ENCODE results near the gene PCSK2.

Gene PCSK2

DNA sequence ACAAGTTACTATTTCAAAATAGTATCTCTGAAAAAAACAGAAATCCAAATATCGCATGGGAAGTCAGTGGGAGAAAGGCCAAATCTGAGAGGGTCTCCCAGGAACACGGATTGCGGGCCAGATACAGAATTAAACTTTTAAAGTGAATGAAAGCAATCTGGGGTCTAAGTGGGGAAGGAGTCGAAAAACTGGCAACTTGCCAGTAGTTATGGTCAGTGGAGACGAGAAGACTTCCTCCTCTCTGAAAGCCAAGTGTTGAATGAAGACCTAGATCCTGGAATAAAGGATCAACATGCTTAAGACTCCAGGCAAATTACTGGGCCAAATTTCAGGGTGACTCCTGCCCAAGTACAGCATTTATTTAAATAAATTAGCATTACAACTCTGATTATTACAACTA is 180.7 kb downstream of the PCSK2 start:
- H3K4me1 ChIP-seq (ENCODE audit: control insufficient read depth, insufficient read depth, low read length), result no peaks in the 10 kb centered on the region
- no peak overlapping the region for H3K9ac ChIP-seq (ENCODE audit: low read depth, low read length)
- no peak overlapping the region for H3K4me2 ChIP-seq (ENCODE audit: low read length)
- H3K4me3 ChIP-seq (ENCODE audit: low read length), result no peak overlapping the region
- H3K9me3 ChIP-seq (replicated peaks; ENCODE audit: low read length), result no peaks in the 10 kb centered on the region
- no peaks in the 10 kb centered on the region for H3K36me3 ChIP-seq (ENCODE audit: insufficient read depth, low read length)
- peaks cover 37% of the 10 kb centered on the region for H3K27me3 ChIP-seq (ENCODE audit: control insufficient read depth, insufficient read depth, low read length)

DNA sequence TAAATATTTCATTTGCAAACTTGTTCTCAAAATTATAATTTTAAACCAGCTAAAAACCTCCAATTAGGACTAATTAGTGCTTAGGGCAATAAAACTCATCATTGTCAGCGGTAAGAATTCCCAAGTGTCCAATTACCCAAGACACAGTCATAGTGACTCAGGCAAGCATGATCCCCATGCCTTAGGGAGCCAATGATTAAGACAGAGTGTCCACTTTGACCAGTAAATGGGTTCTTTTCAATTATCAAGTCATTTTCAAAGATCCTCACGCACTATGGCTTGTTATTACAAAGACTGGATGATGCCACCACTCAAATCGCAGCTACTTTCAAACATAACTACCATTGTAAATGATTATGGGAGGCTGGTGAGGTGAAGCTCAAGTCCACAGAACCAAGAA is 190.4 kb downstream of the PCSK2 start:
- Histone ChIP-seq H3K4me3 (ENCODE audit: low read length) (no peak overlapping the region), H3K36me3 (ENCODE audit: insufficient read depth, low read length) (no peaks in the 10 kb centered on the region), H3K4me1 (ENCODE audit: control insufficient read depth, insufficient read depth, low read length) (no peaks in the 10 kb centered on the region), H3K27me3 (ENCODE audit: control insufficient read depth, insufficient read depth, low read length) (peaks cover 4% of the 10 kb centered on the region), H3K4me2 (ENCODE audit: low read length) (no peak overlapping the region), H3K9ac (ENCODE audit: low read depth, low read length) (no peak overlapping the region), H3K9me3 (replicated peaks; ENCODE audit: low read length) (no peaks in the 10 kb centered on the region)

DNA sequence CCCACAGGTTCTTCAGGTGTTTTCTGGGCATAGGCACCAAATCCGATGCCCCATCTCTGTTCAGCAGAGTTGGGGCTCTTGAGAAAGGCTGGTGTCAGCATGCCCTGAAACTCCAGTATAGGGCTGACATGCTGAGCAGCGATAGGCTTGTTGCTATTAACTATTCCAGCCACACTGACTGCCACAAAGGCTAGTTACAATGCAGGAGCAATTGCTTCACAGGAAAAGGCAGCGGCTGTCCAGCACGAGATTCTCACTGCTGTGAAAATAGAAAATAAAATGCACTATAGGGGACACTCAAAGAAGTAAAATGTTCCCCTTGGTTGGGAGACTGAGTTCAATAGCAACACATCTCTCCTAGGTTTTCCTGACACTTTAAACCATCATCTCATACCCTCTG is 191.9 kb downstream of the PCSK2 start:
- no peak overlapping the region for H3K4me3 ChIP-seq (ENCODE audit: low read length)
- H3K36me3 ChIP-seq (ENCODE audit: insufficient read depth, low read length), result no peaks in the 10 kb centered on the region
- H3K4me1 ChIP-seq (ENCODE audit: control insufficient read depth, insufficient read depth, low read length), result no peaks in the 10 kb centered on the region
- H3K27me3 ChIP-seq (ENCODE audit: control insufficient read depth, insufficient read depth, low read length), result peaks cover 4% of the 10 kb centered on the region
- H3K9me3 ChIP-seq (replicated peaks; ENCODE audit: low read length), result no peaks in the 10 kb centered on the region
- H3K4me2 ChIP-seq (ENCODE audit: low read length), result no peak overlapping the region
- H3K9ac ChIP-seq (ENCODE audit: low read depth, low read length), result no peak overlapping the region

DNA sequence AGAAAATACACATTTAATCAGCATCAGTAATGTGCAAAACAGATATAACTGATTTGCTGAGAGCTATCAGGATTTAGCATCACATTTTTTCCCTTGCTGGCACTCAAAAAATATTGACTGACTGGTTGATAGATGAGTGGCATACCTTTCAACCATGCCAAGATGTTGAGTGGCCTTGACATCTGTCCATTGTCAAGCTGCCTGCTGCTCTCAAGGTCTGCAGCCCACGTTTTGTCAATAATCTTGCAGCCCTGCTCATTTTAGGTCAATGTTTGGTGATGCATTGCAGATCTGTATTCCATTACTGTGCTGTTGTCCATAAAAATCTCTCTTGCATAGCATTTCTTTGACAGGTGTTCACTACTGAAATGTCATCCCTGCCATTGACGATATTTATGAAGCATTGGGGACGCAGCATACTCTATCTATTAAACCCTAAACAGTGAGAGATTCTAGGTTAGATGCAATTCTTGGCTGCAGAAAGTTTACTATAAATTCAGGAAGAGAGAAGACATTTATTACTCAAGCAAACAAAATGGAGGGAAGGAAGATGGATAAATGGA is 192.7 kb downstream of the PCSK2 start:
- H3K36me3 ChIP-seq (ENCODE audit: insufficient read depth, low read length), result no peaks in the 10 kb centered on the region
- no peak overlapping the region for H3K9ac ChIP-seq (ENCODE audit: low read depth, low read length)

DNA sequence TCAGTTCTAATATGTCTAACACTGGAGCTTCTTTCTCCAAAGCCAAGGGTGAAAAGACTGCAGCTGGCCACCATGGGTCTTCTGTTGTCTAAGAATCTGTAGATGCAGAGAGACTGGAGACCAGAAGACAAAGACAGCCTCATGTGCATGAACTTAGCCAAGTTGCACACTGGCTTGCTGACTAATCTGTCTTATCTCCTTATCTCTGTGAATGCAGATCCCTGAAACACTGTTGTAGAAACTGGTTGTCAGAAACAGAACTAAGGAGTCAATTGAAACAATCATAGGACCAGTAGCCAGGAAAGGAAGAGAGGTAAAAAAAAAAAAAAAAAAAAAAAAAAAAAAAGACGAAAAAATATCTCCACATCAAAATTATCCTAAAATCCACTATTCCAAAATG is 194.7 kb downstream of the PCSK2 start:
- no peaks in the 10 kb centered on the region for H3K9me3 ChIP-seq (replicated peaks; ENCODE audit: low read length)
- peaks cover 4% of the 10 kb centered on the region for H3K27me3 ChIP-seq (ENCODE audit: control insufficient read depth, insufficient read depth, low read length)
- H3K4me1 ChIP-seq (ENCODE audit: control insufficient read depth, insufficient read depth, low read length), result no peaks in the 10 kb centered on the region
- H3K36me3 ChIP-seq (ENCODE audit: insufficient read depth, low read length), result no peaks in the 10 kb centered on the region
- H3K4me3 ChIP-seq (ENCODE audit: low read length), result no peak overlapping the region
- no peak overlapping the region for H3K4me2 ChIP-seq (ENCODE audit: low read length)
- H3K9ac ChIP-seq (ENCODE audit: low read depth, low read length), result no peak overlapping the region

More for the DNA sequence above, 192.7 kb downstream of the PCSK2 start:
- no peak overlapping the region for H3K4me3 ChIP-seq (ENCODE audit: low read length)
- H3K27me3 ChIP-seq (ENCODE audit: control insufficient read depth, insufficient read depth, low read length), result peaks cover 4% of the 10 kb centered on the region
- H3K4me2 ChIP-seq (ENCODE audit: low read length), result no peak overlapping the region
- H3K9me3 ChIP-seq (replicated peaks; ENCODE audit: low read length), result no peaks in the 10 kb centered on the region
- H3K4me1 ChIP-seq (ENCODE audit: control insufficient read depth, insufficient read depth, low read length), result no peaks in the 10 kb centered on the region

DNA sequence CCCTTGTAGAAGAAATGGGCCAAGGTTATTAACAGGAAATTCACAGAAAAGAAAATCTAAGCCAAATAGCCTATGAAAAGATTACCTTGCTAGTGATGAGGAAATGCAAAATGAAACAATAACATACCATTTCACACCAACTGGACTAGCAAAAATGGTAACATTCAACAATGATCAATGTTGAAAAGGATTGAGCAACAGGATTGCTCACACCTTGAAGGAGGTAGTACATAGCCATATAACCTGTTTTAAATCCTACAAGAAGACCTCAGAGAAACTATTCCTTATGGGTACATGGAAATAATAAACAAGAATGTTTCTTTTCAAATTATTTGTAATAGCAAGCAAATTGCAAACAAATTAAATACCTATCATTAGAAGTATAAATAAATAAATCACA is 196.9 kb downstream of the PCSK2 start:
- H3K9me3 ChIP-seq (replicated peaks; ENCODE audit: low read length), result no peaks in the 10 kb centered on the region
- H3K27me3 ChIP-seq (ENCODE audit: control insufficient read depth, insufficient read depth, low read length), result peaks cover 4% of the 10 kb centered on the region
- H3K4me2 ChIP-seq (ENCODE audit: low read length), result no peak overlapping the region
- no peak overlapping the region for H3K9ac ChIP-seq (ENCODE audit: low read depth, low read length)
- H3K4me1 ChIP-seq (ENCODE audit: control insufficient read depth, insufficient read depth, low read length), result no peaks in the 10 kb centered on the region
- H3K4me3 ChIP-seq (ENCODE audit: low read length), result no peak overlapping the region
- H3K36me3 ChIP-seq (ENCODE audit: insufficient read depth, low read length), result no peaks in the 10 kb centered on the region

DNA sequence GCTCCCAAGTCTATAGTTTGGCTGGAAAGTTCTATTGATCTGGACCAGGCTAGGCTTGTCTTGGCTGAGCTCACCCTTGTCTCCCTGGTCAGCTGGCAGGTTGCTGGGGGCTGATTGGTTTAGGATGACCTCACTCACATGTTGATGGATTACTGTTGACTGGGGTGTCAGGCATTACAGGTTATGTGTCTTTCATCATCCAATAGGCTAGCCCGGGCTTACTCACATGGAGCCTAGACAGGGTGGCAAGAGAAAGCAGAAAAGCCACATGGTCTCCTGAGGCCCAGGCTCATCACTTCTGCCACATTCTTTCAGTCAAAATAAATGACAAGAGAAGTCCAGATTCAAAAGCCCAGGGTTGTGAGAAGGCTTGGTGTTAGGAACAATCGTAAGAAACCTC is 200.8 kb downstream of the PCSK2 start:
- H3K36me3 ChIP-seq (ENCODE audit: insufficient read depth, low read length), result no peaks in the 10 kb centered on the region
- H3K4me2 ChIP-seq (ENCODE audit: low read length), result no peak overlapping the region
- H3K4me3 ChIP-seq (ENCODE audit: low read length), result no peak overlapping the region
- H3K9ac ChIP-seq (ENCODE audit: low read depth, low read length), result no peak overlapping the region
- no peaks in the 10 kb centered on the region for H3K9me3 ChIP-seq (replicated peaks; ENCODE audit: low read length)
- no peaks in the 10 kb centered on the region for H3K4me1 ChIP-seq (ENCODE audit: control insufficient read depth, insufficient read depth, low read length)
- H3K27me3 ChIP-seq (ENCODE audit: control insufficient read depth, insufficient read depth, low read length), result peaks cover 9% of the 10 kb centered on the region

DNA sequence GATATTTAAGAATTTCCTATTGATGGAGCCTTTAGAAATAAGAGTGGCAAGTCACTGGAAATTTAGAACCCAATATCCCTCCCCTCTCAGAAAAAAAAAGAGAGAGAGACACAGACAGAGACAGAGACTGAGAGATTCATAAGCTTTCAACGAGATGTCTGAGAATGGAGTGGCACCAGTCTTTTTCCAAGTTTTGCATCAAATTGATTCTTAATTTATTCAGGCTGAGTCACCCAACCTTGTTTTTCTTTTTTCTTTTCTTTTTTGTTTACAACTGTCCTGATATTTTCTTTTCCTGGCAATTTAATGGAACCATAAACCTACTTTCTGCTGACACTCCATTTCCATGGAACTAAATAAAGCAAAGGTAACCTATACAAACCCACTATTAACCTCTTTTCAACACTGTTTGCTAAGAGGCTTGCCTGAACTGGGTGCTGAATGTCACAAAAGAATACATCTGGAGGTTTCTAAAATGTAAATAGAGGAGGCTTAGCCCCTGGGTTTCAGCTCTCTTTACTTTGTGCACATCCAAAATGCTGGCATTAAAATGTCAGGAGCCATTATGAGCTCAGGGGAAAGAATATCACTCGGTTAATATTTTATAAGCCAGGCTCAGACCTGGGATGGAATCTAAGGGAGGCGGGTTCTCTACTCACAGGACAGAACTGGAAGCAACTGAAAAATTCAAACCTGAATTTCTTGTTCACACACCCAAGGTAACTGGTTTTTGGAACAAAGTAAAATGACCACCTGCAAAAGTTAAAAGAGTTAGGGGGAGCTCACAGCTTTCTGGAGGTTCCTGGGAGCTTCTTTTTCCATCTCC is 203.5 kb downstream of the PCSK2 start:
- Histone ChIP-seq H3K4me2 (ENCODE audit: low read length) (no peak overlapping the region), H3K36me3 (ENCODE audit: insufficient read depth, low read length) (no peaks in the 10 kb centered on the region), H3K4me1 (ENCODE audit: control insufficient read depth, insufficient read depth, low read length) (no peaks in the 10 kb centered on the region), H3K9me3 (replicated peaks; ENCODE audit: low read length) (no peaks in the 10 kb centered on the region), H3K4me3 (ENCODE audit: low read length) (no peak overlapping the region), H3K27me3 (ENCODE audit: control insufficient read depth, insufficient read depth, low read length) (peaks cover 28% of the 10 kb centered on the region), H3K9ac (ENCODE audit: low read depth, low read length) (no peak overlapping the region)

DNA sequence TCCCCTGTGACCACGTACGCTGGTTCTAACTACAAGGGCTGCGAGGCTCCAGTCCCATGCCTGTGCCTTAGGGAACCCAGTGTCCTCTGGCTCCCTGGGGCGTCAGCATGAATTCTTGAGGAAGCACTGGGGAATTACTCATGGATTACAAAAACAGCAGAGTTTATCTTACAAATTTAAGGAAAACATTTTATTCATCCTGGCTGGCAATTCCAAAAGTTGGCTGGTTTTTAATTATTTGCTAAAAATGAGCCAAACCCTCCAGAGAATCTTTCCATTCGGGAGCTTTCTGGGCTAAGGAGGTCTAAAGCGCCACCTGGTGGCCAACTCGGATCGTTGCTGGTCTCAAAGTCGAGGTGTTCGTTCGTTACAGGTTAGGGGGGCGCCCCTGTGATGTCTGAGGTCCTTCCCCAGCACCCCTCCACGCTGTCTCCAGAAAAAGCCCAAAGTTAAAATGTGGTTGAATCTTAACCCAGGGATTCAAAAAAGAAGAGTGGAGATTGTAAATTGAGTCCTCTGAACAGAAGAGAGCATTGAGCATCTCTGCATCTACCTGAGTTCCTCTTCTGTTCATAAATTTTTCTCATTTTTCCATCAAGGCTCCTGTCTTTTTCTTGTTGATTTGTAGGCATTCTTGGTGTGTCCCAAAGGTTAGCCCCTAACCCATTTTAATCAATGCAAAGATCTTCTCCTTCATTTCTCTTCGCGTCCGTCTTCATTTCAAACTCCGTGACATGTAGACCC is 205.0 kb downstream of the PCSK2 start:
- Histone ChIP-seq H3K36me3 (ENCODE audit: insufficient read depth, low read length) (no peaks in the 10 kb centered on the region), H3K4me3 (ENCODE audit: low read length) (no peak overlapping the region), H3K4me2 (ENCODE audit: low read length) (no peak overlapping the region), H3K9ac (ENCODE audit: low read depth, low read length) (no peak overlapping the region), H3K9me3 (replicated peaks; ENCODE audit: low read length) (no peaks in the 10 kb centered on the region), H3K4me1 (ENCODE audit: control insufficient read depth, insufficient read depth, low read length) (no peaks in the 10 kb centered on the region), H3K27me3 (ENCODE audit: control insufficient read depth, insufficient read depth, low read length) (peaks cover 34% of the 10 kb centered on the region)

DNA sequence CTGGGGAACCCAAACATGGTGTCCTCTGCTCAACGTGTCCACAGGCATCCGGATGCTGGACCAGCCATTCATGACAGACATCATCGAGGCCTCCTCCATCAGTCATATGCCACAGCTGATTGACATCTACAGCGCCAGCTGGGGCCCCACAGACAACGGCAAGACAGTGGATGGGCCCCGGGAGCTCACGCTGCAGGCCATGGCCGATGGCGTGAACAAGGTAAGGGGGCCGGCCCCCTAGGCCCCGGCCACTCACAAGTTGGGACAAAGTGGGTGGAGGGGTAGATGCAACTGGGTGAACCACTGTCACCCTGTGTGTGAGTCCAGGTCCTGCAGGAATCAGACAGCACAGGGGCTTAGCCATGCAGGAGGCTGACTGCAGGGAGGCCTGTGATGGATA is 209.8 kb downstream of the PCSK2 start:
- Histone ChIP-seq H3K4me2 (ENCODE audit: low read length) (no peak overlapping the region), H3K4me3 (ENCODE audit: low read length) (no peak overlapping the region), H3K36me3 (ENCODE audit: insufficient read depth, low read length) (no peaks in the 10 kb centered on the region), H3K4me1 (ENCODE audit: control insufficient read depth, insufficient read depth, low read length) (no peaks in the 10 kb centered on the region), H3K9ac (ENCODE audit: low read depth, low read length) (no peak overlapping the region), H3K27me3 (ENCODE audit: control insufficient read depth, insufficient read depth, low read length) (peaks cover 39% of the 10 kb centered on the region), H3K9me3 (replicated peaks; ENCODE audit: low read length) (no peaks in the 10 kb centered on the region)

DNA sequence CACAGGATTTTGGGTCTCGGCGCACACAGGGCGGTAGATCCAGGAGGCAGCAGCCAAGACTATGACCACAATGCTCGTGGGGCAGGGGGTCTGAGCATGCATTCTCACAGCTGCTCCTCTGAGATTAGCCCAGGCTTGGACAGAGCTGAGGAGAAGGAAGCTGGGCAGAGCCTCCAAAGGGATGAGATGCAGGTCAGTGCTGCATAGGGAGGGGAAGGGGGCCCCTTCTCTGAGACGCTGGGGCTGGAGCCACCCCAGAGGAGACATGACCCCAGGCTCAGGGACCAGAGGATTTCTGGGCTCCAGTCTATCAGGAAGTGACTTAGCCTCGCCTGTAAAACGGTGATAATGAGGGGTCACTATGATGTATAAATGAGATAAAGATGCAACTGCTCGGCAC is 210.4 kb downstream of the PCSK2 start:
- Histone ChIP-seq H3K9ac (ENCODE audit: low read depth, low read length) (no peak overlapping the region), H3K4me1 (ENCODE audit: control insufficient read depth, insufficient read depth, low read length) (no peaks in the 10 kb centered on the region), H3K27me3 (ENCODE audit: control insufficient read depth, insufficient read depth, low read length) (peaks cover 39% of the 10 kb centered on the region), H3K4me2 (ENCODE audit: low read length) (no peak overlapping the region), H3K36me3 (ENCODE audit: insufficient read depth, low read length) (no peaks in the 10 kb centered on the region), H3K4me3 (ENCODE audit: low read length) (no peak overlapping the region), H3K9me3 (replicated peaks; ENCODE audit: low read length) (no peaks in the 10 kb centered on the region)
